ENCODE results near the gene BAX. TPM values are rescaled to one million over a fixed set of nuclear protein-coding genes. Genes with fewer than 3 reads are reported as not detected.

Gene BAX
- total and polyA plus RNA-seq, 9 of the 15 experiments (the other 6 are each of a cell fraction or from before 2014, with no cell fraction given) = 3.2 to 95.4 (median 44.5) TPM

DNA sequence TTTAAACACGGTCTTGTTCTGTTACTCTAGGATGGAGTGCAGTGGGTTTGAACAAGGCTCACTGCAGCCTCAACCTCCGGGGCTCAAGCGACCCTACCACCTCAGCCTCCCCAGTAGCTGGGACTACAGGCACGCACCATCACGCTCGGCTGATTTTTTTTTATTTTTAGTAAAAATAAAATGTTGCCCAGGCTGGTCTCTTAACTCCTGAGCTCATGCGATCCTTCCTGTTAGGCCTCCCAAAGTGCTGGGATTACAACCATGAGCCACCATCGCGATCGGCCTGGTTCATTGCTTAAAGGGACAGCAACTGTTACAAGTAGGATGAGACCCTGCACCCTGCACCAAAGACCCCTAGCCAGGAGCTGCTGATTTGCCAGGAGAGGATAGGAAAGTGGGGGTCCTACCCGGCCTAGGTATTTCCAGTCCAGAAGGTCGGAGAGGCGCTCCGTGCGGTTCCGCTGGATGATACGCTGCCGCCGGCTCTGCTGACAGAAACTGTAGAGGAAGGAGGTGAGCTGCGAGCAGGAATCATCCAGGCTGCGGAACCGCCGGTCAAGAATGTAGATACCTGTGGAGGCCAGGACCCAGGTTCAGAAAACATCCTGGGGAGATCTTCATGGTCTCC is 15.6 kb downstream of the BAX start (continued):
- no peak for TF ChIP-seq HNRNPUL1 (IDR thresholded peaks at IDR 0.05; ENCODE audit: low read length)
- no peak for TF ChIP-seq LEF1 (IDR thresholded peaks at IDR 0.05)
- TF ChIP-seq POLR2G (IDR thresholded peaks at IDR 0.05; ENCODE audit: low read depth, low read length) = peak; percentile 50
- no peak for TF ChIP-seq NFATC3 (IDR thresholded peaks at IDR 0.05)
- no peak for TF ChIP-seq MEF2D (tag; conservative IDR thresholded peaks at IDR 0.05; ENCODE audit: low read depth)
- no peak for TF ChIP-seq ZNF699 (CRISPR knock-in tag; IDR thresholded peaks at IDR 0.05; ENCODE audit: insufficient replicate concordance)
- no peak for TF ChIP-seq TBP (optimal IDR thresholded peaks at IDR 0.05; ENCODE audit: low read depth, low read length)
- TF ChIP-seq, protein P1, sequence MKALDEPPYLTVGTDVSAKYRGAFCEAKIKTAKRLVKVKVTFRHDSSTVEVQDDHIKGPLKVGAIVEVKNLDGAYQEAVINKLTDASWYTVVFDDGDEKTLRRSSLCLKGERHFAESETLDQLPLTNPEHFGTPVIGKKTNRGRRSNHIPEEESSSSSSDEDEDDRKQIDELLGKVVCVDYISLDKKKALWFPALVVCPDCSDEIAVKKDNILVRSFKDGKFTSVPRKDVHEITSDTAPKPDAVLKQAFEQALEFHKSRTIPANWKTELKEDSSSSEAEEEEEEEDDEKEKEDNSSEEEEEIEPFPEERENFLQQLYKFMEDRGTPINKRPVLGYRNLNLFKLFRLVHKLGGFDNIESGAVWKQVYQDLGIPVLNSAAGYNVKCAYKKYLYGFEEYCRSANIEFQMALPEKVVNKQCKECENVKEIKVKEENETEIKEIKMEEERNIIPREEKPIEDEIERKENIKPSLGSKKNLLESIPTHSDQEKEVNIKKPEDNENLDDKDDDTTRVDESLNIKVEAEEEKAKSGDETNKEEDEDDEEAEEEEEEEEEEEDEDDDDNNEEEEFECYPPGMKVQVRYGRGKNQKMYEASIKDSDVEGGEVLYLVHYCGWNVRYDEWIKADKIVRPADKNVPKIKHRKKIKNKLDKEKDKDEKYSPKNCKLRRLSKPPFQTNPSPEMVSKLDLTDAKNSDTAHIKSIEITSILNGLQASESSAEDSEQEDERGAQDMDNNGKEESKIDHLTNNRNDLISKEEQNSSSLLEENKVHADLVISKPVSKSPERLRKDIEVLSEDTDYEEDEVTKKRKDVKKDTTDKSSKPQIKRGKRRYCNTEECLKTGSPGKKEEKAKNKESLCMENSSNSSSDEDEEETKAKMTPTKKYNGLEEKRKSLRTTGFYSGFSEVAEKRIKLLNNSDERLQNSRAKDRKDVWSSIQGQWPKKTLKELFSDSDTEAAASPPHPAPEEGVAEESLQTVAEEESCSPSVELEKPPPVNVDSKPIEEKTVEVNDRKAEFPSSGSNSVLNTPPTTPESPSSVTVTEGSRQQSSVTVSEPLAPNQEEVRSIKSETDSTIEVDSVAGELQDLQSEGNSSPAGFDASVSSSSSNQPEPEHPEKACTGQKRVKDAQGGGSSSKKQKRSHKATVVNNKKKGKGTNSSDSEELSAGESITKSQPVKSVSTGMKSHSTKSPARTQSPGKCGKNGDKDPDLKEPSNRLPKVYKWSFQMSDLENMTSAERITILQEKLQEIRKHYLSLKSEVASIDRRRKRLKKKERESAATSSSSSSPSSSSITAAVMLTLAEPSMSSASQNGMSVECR (CRISPR knock-in tag; IDR thresholded peaks at IDR 0.05) = no peak
- TF ChIP-seq, protein P2, sequence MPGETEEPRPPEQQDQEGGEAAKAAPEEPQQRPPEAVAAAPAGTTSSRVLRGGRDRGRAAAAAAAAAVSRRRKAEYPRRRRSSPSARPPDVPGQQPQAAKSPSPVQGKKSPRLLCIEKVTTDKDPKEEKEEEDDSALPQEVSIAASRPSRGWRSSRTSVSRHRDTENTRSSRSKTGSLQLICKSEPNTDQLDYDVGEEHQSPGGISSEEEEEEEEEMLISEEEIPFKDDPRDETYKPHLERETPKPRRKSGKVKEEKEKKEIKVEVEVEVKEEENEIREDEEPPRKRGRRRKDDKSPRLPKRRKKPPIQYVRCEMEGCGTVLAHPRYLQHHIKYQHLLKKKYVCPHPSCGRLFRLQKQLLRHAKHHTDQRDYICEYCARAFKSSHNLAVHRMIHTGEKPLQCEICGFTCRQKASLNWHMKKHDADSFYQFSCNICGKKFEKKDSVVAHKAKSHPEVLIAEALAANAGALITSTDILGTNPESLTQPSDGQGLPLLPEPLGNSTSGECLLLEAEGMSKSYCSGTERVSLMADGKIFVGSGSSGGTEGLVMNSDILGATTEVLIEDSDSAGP (CRISPR knock-in tag; IDR thresholded peaks at IDR 0.05) = peak; percentile 69; the same call in 1 of the 2 replicates
- TF ChIP-seq ZNF143 (CRISPR knock-in tag; IDR thresholded peaks at IDR 0.05) = no peak
- TF ChIP-seq ETV5 (CRISPR knock-in tag; IDR thresholded peaks at IDR 0.05; ENCODE audit: low read depth) = no peak; the same call in 1 of the 2 replicates
- TF ChIP-seq ZNF232 (CRISPR knock-in tag; IDR thresholded peaks at IDR 0.05) = 0 out of 2 replicates have a peak, but pooled peaks have one; percentile 5
- no peak for TF ChIP-seq NCOA1 (IDR thresholded peaks at IDR 0.05; ENCODE audit: low read depth)
- no peak for TF ChIP-seq RBM15 (IDR thresholded peaks at IDR 0.05; ENCODE audit: insufficient read depth, low read length)
- peak; percentile 57; the same call in 1 of the 2 replicates for TF ChIP-seq POLR2A (conservative IDR thresholded peaks at IDR 0.05)
- peak; percentile 61; the same call in 1 of the 2 replicates for TF ChIP-seq POLR2AphosphoS5 (IDR thresholded peaks at IDR 0.05; ENCODE audit: control insufficient read depth, insufficient read depth, low read depth, low read length)
- no peak for TF ChIP-seq ARHGAP35 (IDR thresholded peaks at IDR 0.05; ENCODE audit: partially characterized antibody)
- TF ChIP-seq ZNF197 (CRISPR knock-in tag; IDR thresholded peaks at IDR 0.05; ENCODE audit: low read depth) = no peak
- TF ChIP-seq, protein P3, sequence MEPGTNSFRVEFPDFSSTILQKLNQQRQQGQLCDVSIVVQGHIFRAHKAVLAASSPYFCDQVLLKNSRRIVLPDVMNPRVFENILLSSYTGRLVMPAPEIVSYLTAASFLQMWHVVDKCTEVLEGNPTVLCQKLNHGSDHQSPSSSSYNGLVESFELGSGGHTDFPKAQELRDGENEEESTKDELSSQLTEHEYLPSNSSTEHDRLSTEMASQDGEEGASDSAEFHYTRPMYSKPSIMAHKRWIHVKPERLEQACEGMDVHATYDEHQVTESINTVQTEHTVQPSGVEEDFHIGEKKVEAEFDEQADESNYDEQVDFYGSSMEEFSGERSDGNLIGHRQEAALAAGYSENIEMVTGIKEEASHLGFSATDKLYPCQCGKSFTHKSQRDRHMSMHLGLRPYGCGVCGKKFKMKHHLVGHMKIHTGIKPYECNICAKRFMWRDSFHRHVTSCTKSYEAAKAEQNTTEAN (CRISPR knock-in tag; IDR thresholded peaks at IDR 0.05) = no peak
- no peak for TF ChIP-seq U2AF2 (optimal IDR thresholded peaks at IDR 0.05; ENCODE audit: low read depth, low read length)
- no peak for TF ChIP-seq RBFOX2 (IDR thresholded peaks at IDR 0.05; ENCODE audit: low read depth, low read length)
- no peak for TF ChIP-seq SOX6 (IDR thresholded peaks at IDR 0.05)
- TF ChIP-seq, protein P4, sequence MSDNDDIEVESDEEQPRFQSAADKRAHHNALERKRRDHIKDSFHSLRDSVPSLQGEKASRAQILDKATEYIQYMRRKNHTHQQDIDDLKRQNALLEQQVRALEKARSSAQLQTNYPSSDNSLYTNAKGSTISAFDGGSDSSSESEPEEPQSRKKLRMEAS (CRISPR knock-in tag; IDR thresholded peaks at IDR 0.05) = peak; percentile 31; the same call in 1 of the 2 replicates
